Measurements from ENCODE around the gene HSD17B14.
"Not testable (repeated sequence)": the region's sequence is repeated elsewhere in the genome, so short reads cannot be mapped to it uniquely, and the experiment has no call there.

DNA sequence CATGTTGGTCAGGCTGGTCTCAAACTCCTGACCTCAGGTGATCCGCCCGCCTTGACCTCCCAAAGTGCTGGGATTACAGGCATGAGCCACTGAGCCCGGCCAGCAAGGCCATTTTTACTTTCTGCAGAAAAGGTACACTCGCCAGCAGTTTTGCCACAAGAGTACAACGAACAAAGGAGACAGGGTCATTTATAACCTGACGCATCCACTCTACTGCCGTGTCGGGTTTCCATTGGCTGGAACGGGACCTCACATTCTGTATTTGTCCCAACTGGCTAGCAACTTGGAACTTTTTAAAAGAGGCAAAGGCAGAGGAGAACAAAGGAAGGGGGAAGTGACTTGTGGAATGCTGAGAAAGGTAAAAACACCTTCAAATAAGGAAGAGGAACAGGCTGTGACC is 49.0 kb downstream of the HSD17B14 start:
- not testable (repeated sequence) for TF ChIP-seq ELF4 (CRISPR knock-in tag; IDR thresholded peaks at IDR 0.05); SNIP1 (IDR thresholded peaks at IDR 0.05; ENCODE audit: low read depth); NFE2L1 (tag; IDR thresholded peaks at IDR 0.05; ENCODE audit: borderline replicate concordance, low read depth)

All from K562 (cell line).